NCI-H446 treated with DMSO at 0.1 percent for 48 hours (cell line): ENCODE data around the gene MYO1H.
A peak's percentile ranks its signal among the peaks of the same experiment; 100 is the strongest.
"Not testable (repeated sequence)": the region's sequence is repeated elsewhere in the genome, so short reads cannot be mapped to it uniquely, and the experiment has no call there.

Experiments
- DNase-seq: peaks from one replicate; lab custom pipeline; 2025; lab: John Stamatoyannopoulos, UW

MYO1H gene

GRCh38 chr12:109421355-109422087, 73.8 kb downstream of the MYO1H start:
- no peak for DNase-seq

GRCh38 chr12:109422251-109422650, 74.6 kb downstream of the MYO1H start:
- DNase-seq: no peak

- DNase-seq: no peak
Measured at GRCh38 chr12:109423392-109423791, 75.7 kb downstream of the MYO1H start.

GRCh38 chr12:109428037-109428629, 80.4 kb downstream of the MYO1H start:
- peak; percentile 17 for DNase-seq

- not testable (repeated sequence) for DNase-seq
Measured at GRCh38 chr12:109428804-109429203, 81.1 kb downstream of the MYO1H start.

- DNase-seq: no peak
Measured at GRCh38 chr12:109430244-109430643, 82.5 kb downstream of the MYO1H start.

- DNase-seq: no peak
Measured at GRCh38 chr12:109432431-109432830, 84.7 kb downstream of the MYO1H start.

GRCh38 chr12:109432842-109433304, 85.2 kb downstream of the MYO1H start:
- DNase-seq: peak; percentile 10

GRCh38 chr12:109433618-109434017, 85.9 kb downstream of the MYO1H start:
- DNase-seq: no peak

GRCh38 chr12:109434582-109434981, 86.9 kb downstream of the MYO1H start:
- no peak for DNase-seq

- DNase-seq: no peak
Measured at GRCh38 chr12:109435428-109436187, 87.9 kb downstream of the MYO1H start.

GRCh38 chr12:109436188-109436560, 88.5 kb downstream of the MYO1H start:
- DNase-seq: no peak

- no peak for DNase-seq
Measured at GRCh38 chr12:109439181-109439580, 91.5 kb downstream of the MYO1H start.

- DNase-seq: not testable (repeated sequence)
Measured at GRCh38 chr12:109439951-109440350, 92.3 kb downstream of the MYO1H start.

GRCh38 chr12:109440851-109441490, 93.3 kb downstream of the MYO1H start:
- DNase-seq: no peak

GRCh38 chr12:109443794-109444193, 96.1 kb downstream of the MYO1H start:
- no peak for DNase-seq

- DNase-seq: no peak
Measured at GRCh38 chr12:109444259-109444658, 96.6 kb downstream of the MYO1H start.

GRCh38 chr12:109445191-109445609, 97.5 kb downstream of the MYO1H start:
- DNase-seq: no peak

- no peak for DNase-seq
Measured at GRCh38 chr12:109446869-109447268, 99.2 kb downstream of the MYO1H start.

GRCh38 chr12:109447482-109447881, 99.8 kb downstream of the MYO1H start:
- DNase-seq: no peak

GRCh38 chr12:109448272-109448671, 100.6 kb downstream of the MYO1H start:
- DNase-seq: no peak

- DNase-seq: no peak
Measured at GRCh38 chr12:109448707-109449390, 101.1 kb downstream of the MYO1H start.
